ENCODE results near the gene CCDC6.
"Not testable (repeated sequence)": the region's sequence is repeated elsewhere in the genome, so short reads cannot be mapped to it uniquely, and the experiment has no call there.

CCDC6 gene

GRCh38 chr10:59805014-59805413, 101.3 kb downstream of the CCDC6 start:
- no peak for DNase-seq

GRCh38 chr10:59804220-59804619, 102.1 kb downstream of the CCDC6 start:
- DNase-seq, result no peak

GRCh38 chr10:59803714-59804113, 102.6 kb downstream of the CCDC6 start:
- DNase-seq, result no peak

GRCh38 chr10:59801171-59801570, 105.2 kb downstream of the CCDC6 start:
- no peak for DNase-seq

- DNase-seq, result no peak
These were observed 106.9 kb downstream of the CCDC6 start for GRCh38 chr10:59799421-59799820.

GRCh38 chr10:59793919-59794318, 112.4 kb downstream of the CCDC6 start:
- no peak for DNase-seq

- DNase-seq, result no peak
These were observed 113.5 kb downstream of the CCDC6 start for GRCh38 chr10:59792812-59793211.

GRCh38 chr10:59791601-59792000, 114.8 kb downstream of the CCDC6 start:
- DNase-seq, result no peak

GRCh38 chr10:59790080-59790479, 116.3 kb downstream of the CCDC6 start:
- not testable (repeated sequence) for DNase-seq

GRCh38 chr10:59788914-59789313, 117.4 kb downstream of the CCDC6 start:
- not testable (repeated sequence) for DNase-seq

GRCh38 chr10:59787032-59787431, 119.3 kb downstream of the CCDC6 start:
- not testable (repeated sequence) for DNase-seq

GRCh38 chr10:59785476-59785875, 120.9 kb downstream of the CCDC6 start:
- DNase-seq, result not testable (repeated sequence)

GRCh38 chr10:59781511-59781910, 124.8 kb downstream of the CCDC6 start:
- no peak for DNase-seq

- no peak for DNase-seq
These were observed 126.4 kb downstream of the CCDC6 start for GRCh38 chr10:59779756-59780533.

- no peak for DNase-seq
These were observed 131.9 kb downstream of the CCDC6 start for GRCh38 chr10:59774451-59774850.

- no peak for DNase-seq
These were observed 133.3 kb downstream of the CCDC6 start for GRCh38 chr10:59773088-59773487.

GRCh38 chr10:59771162-59771807, 135.1 kb downstream of the CCDC6 start:
- no peak for DNase-seq

GRCh38 chr10:59770689-59771088, 135.7 kb downstream of the CCDC6 start:
- DNase-seq, result no peak

- DNase-seq, result no peak
These were observed 143.9 kb downstream of the CCDC6 start for GRCh38 chr10:59762505-59762904.

- DNase-seq, result no peak
These were observed 148.4 kb downstream of the CCDC6 start for GRCh38 chr10:59757966-59758365.

- no peak for DNase-seq
These were observed 151.4 kb downstream of the CCDC6 start for GRCh38 chr10:59754951-59755350.

GRCh38 chr10:59753267-59753666, 153.1 kb downstream of the CCDC6 start, which contains the start of gene MRLN:
Gene MRLN, minus strand, starts transcription at chr10:59753455.
- no peak for DNase-seq

GRCh38 chr10:59752278-59752940, 153.9 kb downstream of the CCDC6 start:
- no peak for DNase-seq

Data from stimulated activated naive CD4-positive, alpha-beta T cell (primary cell).